ENCODE data around the gene FBXW12. TPM values are rescaled to one million over a fixed set of nuclear protein-coding genes. Genes with fewer than 3 reads are reported as not detected.

Gene FBXW12
- total and polyA plus RNA-seq, 2 donors (not counting 3 experiments of a cell fraction or from before 2014, with no cell fraction given): not detected

GRCh38 chr3:48428088-48428571 lies 56.1 kb downstream of the FBXW12 start:
- FAIRE-seq (no peak), DNase-seq (ENCODE audit: low read depth, low spot score) (no peak)
- Histone ChIP-seq H4K20me1 (replicated peaks; ENCODE audit: control insufficient read depth, extremely low read depth, insufficient read depth, low read length) (no peaks in the 10 kb centered on the region), H3K9me1 (replicated peaks; ENCODE audit: control insufficient read depth, extremely low read depth, insufficient read depth, low read length) (no peaks in the 10 kb centered on the region), H2AFZ (ENCODE audit: low read depth, low read length) (peak overlapping the region; percentile 86), H3K4me2 (ENCODE audit: insufficient read depth, low read length) (peak overlapping the region; percentile 56), H3K9me3 (replicated peaks; ENCODE audit: control insufficient read depth, insufficient read depth, low read length) (no peaks in the 10 kb centered on the region), H3K9ac (replicated peaks; ENCODE audit: extremely low read depth, insufficient read depth, low read length) (no peak overlapping the region), H3K4me1 (ENCODE audit: control insufficient read depth, extremely low read depth, insufficient read depth, low read length) (peaks cover 10% of the 10 kb centered on the region), H3K27me3 (ENCODE audit: control insufficient read depth in 2 of 2, insufficient read depth in 2 of 2, low read length in 2 of 2) (no peaks in the 10 kb centered on the region), H3K36me3 (ENCODE audit: control insufficient read depth in 2 of 2, extremely low read depth in 1 of 2, insufficient read depth in 2 of 2, low read length in 2 of 2) (peaks cover 0 to 6% of the 10 kb centered on the region in 2 experiments), H3K79me2 (ENCODE audit: control insufficient read depth, insufficient read depth, low read length) (no peaks in the 10 kb centered on the region), H3K27ac (ENCODE audit: insufficient read depth, low read depth, low read length) (no peak overlapping the region), H3K4me3 (replicated peaks in 1 of 3; ENCODE audit: insufficient read depth in 1 of 3, low read depth in 1 of 3, low read length in 3 of 3) (peak overlapping the region; percentile 17 to 49 (median 39))
- dilution Hi-C loops (cut with MboI; ENCODE audit: extremely low pct_ligation_motif_present, low sequenced_read_pairs): no loop called here
- CTCF ChIA-PET: interaction anchor here (2.3 to 10.4 kb wide), 3 partner anchors 28 to 234 kb away, joined by 9 to 723 read pairs (median 94); no protein-coding TSS in a partner anchor
- no peak for TF ChIP-seq JUN (IDR thresholded peaks at IDR 0.05; ENCODE audit: borderline replicate concordance, insufficient read depth, insufficient read length, low read depth)
- no peak for TF ChIP-seq MAX (IDR thresholded peaks at IDR 0.05; ENCODE audit: insufficient read depth, insufficient read length)
- no peak for TF ChIP-seq POLR2A (IDR thresholded peaks at IDR 0.05; ENCODE audit: low read depth, low read length)
- TF ChIP-seq MYC (IDR thresholded peaks at IDR 0.05; ENCODE audit: low read depth, low read length): no peak
- TF ChIP-seq FOS (IDR thresholded peaks at IDR 0.05; ENCODE audit: borderline replicate concordance, insufficient read depth, low read length): no peak
- no peak for TF ChIP-seq GATA2 (IDR thresholded peaks at IDR 0.05; ENCODE audit: insufficient read depth, insufficient read length, low read depth, low read length)
- TF ChIP-seq EZH2 (IDR thresholded peaks at IDR 0.05; ENCODE audit: borderline replicate concordance, low read depth, low read length, severe bottlenecking): no peak
- no peak for TF ChIP-seq CTCF (IDR thresholded peaks at IDR 0.05; ENCODE audit: extremely low read depth in 1 of 2, insufficient read depth in 1 of 2, low read depth in 1 of 2, low read length in 2 of 2)
- no peak for TF ChIP-seq POLR2AphosphoS5 (IDR thresholded peaks at IDR 0.05; ENCODE audit: insufficient read depth, low read depth, low read length)
- intact Hi-C loops (cut with micrococcal nuclease): no loop called here
- POLR2A ChIA-PET: interaction anchor here (0.6 to 1.4 kb wide), 3 partner anchors 8 to 45 kb away, joined by 3 to 5 read pairs (median 4); no protein-coding TSS in a partner anchor
- BruUV-seq (replicated peaks): no TSS peak
